Panc1 (cell line): ENCODE measurements around the gene CNTN4. TPM values are rescaled to one million over a fixed set of nuclear protein-coding genes. Genes with fewer than 3 reads are reported as not detected.

Experiments used
- ATAC-seq: fragments of 200-7000 bp; cut with Tn5 transposase; 2 replicates; pipeline ENCODE4 v1.9.1; 2020; ENCODE audit warnings: mild to moderate bottlenecking, moderate library complexity
- BruUV-seq: library from RNA; stranded (reverse); fragments of 400-500 nt; replicated peaks from 2 replicates; lab custom pipeline; 2021; lab: Mats Ljungman, UMichigan
- CTCF ChIA-PET: fragments of 300-600 bp; sonication (Branson Sonifier 250); formaldehyde crosslinking; loops from one replicate; lab custom pipeline; 2022; ENCODE audit warnings: antibody characterized with exemption; lab: Charles Lee
- POLR2A ChIA-PET: fragments of 300-600 bp; sonication (Branson Sonifier 250); formaldehyde crosslinking; loops from one replicate; lab custom pipeline; 2022; ENCODE audit warnings: antibody characterized with exemption; lab: Charles Lee
- DNase-seq: peaks from one replicate; pipeline ENCODE4 v3.0.0-alpha.2; 2010; ENCODE audit warnings: low read depth, low spot score
- H3K27ac ChIP-seq: 2 replicates; pipeline ENCODE4 v1.5.1; 2011; ENCODE audit warnings: mild to moderate bottlenecking, low read length, inconsistent platforms
- H3K27me3 ChIP-seq: fragments of 200-500 bp; sonication (Bioruptor generic); 2 replicates; pipeline ENCODE4 v1.6.0; 2014; ENCODE audit warnings: low read length, inconsistent platforms; ENCODE audit not compliant: control insufficient read depth, insufficient read depth
- H3K36me3 ChIP-seq: fragments of 200-500 bp; sonication (Bioruptor generic); 2 replicates; pipeline ENCODE4 v1.5.1; 2014; ENCODE audit warnings: inconsistent platforms, mild to moderate bottlenecking, low read length, moderate library complexity; ENCODE audit not compliant: control insufficient read depth, insufficient read depth
- H3K4me1 ChIP-seq: 2 replicates; pipeline ENCODE4 v1.5.1; 2011; ENCODE audit warnings: inconsistent platforms, mild to moderate bottlenecking, low read length, moderate library complexity; ENCODE audit not compliant: control insufficient read depth, insufficient read depth
- H3K4me3 ChIP-seq, 2 experiments: 2 replicates each; pipeline ENCODE4 v1.5.1; 2011 to 2012; ENCODE audit warnings: low read depth in 2 of 2, low read length in 2 of 2, mild to moderate bottlenecking in 2 of 2, inconsistent platforms in 1 of 2, moderate library complexity in 1 of 2
- H3K9me3 ChIP-seq: fragments of 200-500 bp; sonication (Bioruptor generic); 2 replicates; pipeline ENCODE4 v1.5.1; 2014; ENCODE audit warnings: low read depth, mild to moderate bottlenecking, inconsistent platforms, low read length, moderate library complexity; ENCODE audit not compliant: control insufficient read depth, insufficient read depth
- POLR2AphosphoS5 ChIP-seq: IDR thresholded peaks from 2 replicates; pipeline ENCODE4 v1.6.1; 2012; ENCODE audit warnings: mild to moderate bottlenecking, low read depth, low read length, moderate library complexity
- SIN3A ChIP-seq: IDR thresholded peaks from 2 replicates; pipeline ENCODE4 v1.6.1; 2012; ENCODE audit warnings: low read depth, mild to moderate bottlenecking, low read length, moderate library complexity, borderline replicate concordance; ENCODE audit not compliant: insufficient read depth
- TCF7L2 ChIP-seq: IDR thresholded peaks from 2 replicates; pipeline ENCODE4 v1.6.1; 2011; ENCODE audit warnings: mild to moderate bottlenecking, low read depth, low read length, inconsistent platforms
- in situ Hi-C: cut with HindIII; loops from 2 replicates; pipeline ENCODE4 v1.10.0; 2016; ENCODE audit warnings: low sequenced_read_pairs, low pct_unique_long_range_greater_than_20kb
- intact Hi-C: fragments of 100-400 bp; cut with micrococcal nuclease; formaldehyde crosslinking; loops from one replicate; pipeline ENCODE4 v1.10.0; 2022; ENCODE audit not compliant: unreplicated experiment
- total RNA-seq: library from RNA; stranded (reverse); gene quantifications from one replicate; pipeline ENCODE4 v1.2.1, GENCODE V29; 2021; ENCODE audit not compliant: unreplicated experiment
- TF ChIP-seq, protein P1 (sequence below): fragments of 450-650 bp; IDR thresholded peaks from 2 replicates; pipeline ENCODE4 v1.5.1; 2017; ENCODE audit warnings: mild to moderate bottlenecking
- TF ChIP-seq, protein P2 (sequence below), 2 experiments: IDR thresholded peaks; 2 replicates each; pipeline ENCODE4 v1.6.1; 2011 to 2012; ENCODE audit warnings: low read depth in 2 of 2, control low read depth in 1 of 2, low read length in 1 of 2, mild to moderate bottlenecking in 1 of 2, moderate library complexity in 1 of 2; ENCODE audit not compliant: insufficient read depth in 1 of 2

Gene CNTN4
- total RNA-seq, 1 experiment from 2014 or later = not detected

DNA sequence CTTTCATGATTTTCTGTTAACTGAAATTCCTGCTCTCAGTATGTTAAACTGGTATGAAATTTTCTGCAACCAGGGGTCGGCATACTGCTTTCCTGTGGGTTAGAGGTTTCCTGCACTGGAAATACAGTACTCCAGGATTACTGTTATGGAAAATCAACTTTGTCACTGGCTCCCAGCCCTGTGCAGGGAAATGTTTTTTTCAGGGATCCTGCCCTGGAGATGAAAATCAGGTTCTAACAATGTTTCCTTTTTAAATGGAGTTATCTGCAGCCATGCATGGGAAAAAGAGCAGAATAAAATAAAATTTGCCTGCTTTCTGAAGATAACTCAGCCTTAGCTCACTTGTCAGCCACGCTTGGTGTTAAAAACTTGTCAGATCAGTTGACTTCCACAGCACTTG lies 791.1 kb downstream of the CNTN4 start:
- H3K27ac ChIP-seq = no peak overlapping the region
- intact Hi-C loops = no loop called here

DNA sequence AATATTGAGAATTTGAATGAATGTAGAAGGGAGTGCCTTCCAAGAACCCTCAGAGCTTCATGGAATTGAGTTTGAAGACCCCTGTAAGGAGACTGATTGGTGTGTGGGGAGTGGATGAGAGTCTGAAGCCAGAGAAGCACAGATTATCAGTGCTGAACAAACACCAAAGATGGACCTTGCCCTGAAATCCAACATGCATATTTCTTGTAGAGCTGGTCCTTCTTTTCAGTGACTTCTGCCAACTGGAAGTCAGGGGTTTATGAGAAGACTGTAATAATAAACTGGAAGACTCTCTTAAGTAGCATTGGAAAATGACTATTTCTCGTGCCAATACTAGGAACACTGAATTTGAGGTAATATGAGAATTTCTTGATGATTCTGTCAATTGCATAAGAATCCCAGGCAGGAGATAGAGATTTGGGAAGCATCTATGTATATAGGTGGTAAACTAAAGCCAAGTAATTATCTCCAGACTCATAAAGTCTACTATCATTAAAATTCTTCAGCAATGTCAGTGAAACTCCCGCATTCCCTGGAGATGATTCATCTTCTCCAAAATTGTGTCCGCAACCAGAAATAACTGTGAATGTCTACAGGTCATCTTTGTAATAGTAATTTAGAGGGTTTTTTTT lies 797.8 kb downstream of the CNTN4 start:
- in situ Hi-C loops = no loop called here
- Histone ChIP-seq H3K4me1 (no peaks in the 10 kb centered on the region), H3K27ac (no peak overlapping the region), H3K27me3 (no peaks in the 10 kb centered on the region), H3K36me3 (no peaks in the 10 kb centered on the region), H3K9me3 (no peaks in the 10 kb centered on the region), H3K4me3 (no peak overlapping the region)
- ATAC-seq (no peak), DNase-seq (no peak)
- no TSS peak for BruUV-seq
- intact Hi-C loops = no loop called here
- ChIA-PET POLR2A (no interaction called here), CTCF (no interaction called here)
- TF ChIP-seq TCF7L2 (no peak), SIN3A (no peak), POLR2AphosphoS5 (no peak)
- TF ChIP-seq, protein P1, sequence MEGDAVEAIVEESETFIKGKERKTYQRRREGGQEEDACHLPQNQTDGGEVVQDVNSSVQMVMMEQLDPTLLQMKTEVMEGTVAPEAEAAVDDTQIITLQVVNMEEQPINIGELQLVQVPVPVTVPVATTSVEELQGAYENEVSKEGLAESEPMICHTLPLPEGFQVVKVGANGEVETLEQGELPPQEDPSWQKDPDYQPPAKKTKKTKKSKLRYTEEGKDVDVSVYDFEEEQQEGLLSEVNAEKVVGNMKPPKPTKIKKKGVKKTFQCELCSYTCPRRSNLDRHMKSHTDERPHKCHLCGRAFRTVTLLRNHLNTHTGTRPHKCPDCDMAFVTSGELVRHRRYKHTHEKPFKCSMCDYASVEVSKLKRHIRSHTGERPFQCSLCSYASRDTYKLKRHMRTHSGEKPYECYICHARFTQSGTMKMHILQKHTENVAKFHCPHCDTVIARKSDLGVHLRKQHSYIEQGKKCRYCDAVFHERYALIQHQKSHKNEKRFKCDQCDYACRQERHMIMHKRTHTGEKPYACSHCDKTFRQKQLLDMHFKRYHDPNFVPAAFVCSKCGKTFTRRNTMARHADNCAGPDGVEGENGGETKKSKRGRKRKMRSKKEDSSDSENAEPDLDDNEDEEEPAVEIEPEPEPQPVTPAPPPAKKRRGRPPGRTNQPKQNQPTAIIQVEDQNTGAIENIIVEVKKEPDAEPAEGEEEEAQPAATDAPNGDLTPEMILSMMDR = no peak
- TF ChIP-seq, protein P2, sequence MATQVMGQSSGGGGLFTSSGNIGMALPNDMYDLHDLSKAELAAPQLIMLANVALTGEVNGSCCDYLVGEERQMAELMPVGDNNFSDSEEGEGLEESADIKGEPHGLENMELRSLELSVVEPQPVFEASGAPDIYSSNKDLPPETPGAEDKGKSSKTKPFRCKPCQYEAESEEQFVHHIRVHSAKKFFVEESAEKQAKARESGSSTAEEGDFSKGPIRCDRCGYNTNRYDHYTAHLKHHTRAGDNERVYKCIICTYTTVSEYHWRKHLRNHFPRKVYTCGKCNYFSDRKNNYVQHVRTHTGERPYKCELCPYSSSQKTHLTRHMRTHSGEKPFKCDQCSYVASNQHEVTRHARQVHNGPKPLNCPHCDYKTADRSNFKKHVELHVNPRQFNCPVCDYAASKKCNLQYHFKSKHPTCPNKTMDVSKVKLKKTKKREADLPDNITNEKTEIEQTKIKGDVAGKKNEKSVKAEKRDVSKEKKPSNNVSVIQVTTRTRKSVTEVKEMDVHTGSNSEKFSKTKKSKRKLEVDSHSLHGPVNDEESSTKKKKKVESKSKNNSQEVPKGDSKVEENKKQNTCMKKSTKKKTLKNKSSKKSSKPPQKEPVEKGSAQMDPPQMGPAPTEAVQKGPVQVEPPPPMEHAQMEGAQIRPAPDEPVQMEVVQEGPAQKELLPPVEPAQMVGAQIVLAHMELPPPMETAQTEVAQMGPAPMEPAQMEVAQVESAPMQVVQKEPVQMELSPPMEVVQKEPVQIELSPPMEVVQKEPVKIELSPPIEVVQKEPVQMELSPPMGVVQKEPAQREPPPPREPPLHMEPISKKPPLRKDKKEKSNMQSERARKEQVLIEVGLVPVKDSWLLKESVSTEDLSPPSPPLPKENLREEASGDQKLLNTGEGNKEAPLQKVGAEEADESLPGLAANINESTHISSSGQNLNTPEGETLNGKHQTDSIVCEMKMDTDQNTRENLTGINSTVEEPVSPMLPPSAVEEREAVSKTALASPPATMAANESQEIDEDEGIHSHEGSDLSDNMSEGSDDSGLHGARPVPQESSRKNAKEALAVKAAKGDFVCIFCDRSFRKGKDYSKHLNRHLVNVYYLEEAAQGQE (IDR thresholded peaks at IDR 0.05; ENCODE audit: insufficient read depth in 1 of 2, low read depth in 2 of 2, low read length in 1 of 2) = no peak

More for the DNA sequence above, 791.1 kb downstream of the CNTN4 start:
- TF ChIP-seq, protein P2 (IDR thresholded peaks at IDR 0.05; ENCODE audit: insufficient read depth in 1 of 2, low read depth in 2 of 2, low read length in 1 of 2) = no peak
- TF ChIP-seq TCF7L2 (no peak), POLR2AphosphoS5 (no peak), SIN3A (no peak)
- TF ChIP-seq, protein P1 = no peak
- Histone ChIP-seq H3K4me1 (no peaks in the 10 kb centered on the region), H3K36me3 (no peaks in the 10 kb centered on the region), H3K4me3 (no peak overlapping the region), H3K27me3 (no peaks in the 10 kb centered on the region), H3K9me3 (no peaks in the 10 kb centered on the region)
- in situ Hi-C loops = no loop called here
- ChIA-PET POLR2A (no interaction called here), CTCF (no interaction called here)
- ATAC-seq (no peak), DNase-seq (no peak)
- BruUV-seq = no TSS peak
